ENCODE measurements around the gene UFD1. TPM values are rescaled to one million over a fixed set of nuclear protein-coding genes. Genes with fewer than 3 reads are reported as not detected.

UFD1 gene
- total and polyA plus RNA-seq, 9 of the 15 experiments (the other 6 are each of a cell fraction or from before 2014, with no cell fraction given): 238 to 645 (median 363) TPM

- TF ChIP-seq ZNF609 (CRISPR knock-in tag; IDR thresholded peaks at IDR 0.05; ENCODE audit: borderline replicate concordance) (no peak), RBM14 (IDR thresholded peaks at IDR 0.05; ENCODE audit: borderline replicate concordance, insufficient read depth, low read depth, low read length) (no peak), CHD2 (IDR thresholded peaks at IDR 0.05; ENCODE audit: low read depth, low read length) (peak; percentile 90), ZNF584 (CRISPR knock-in tag; IDR thresholded peaks at IDR 0.05; ENCODE audit: low read depth) (no peak), DIDO1 (tag; IDR thresholded peaks at IDR 0.05; ENCODE audit: low read depth) (peak; percentile 67; the same call in 1 of the 2 replicates), GABPB2 (CRISPR knock-in tag; conservative IDR thresholded peaks at IDR 0.05) (no peak; the same call in 1 of the 2 replicates), NR2F6 (CRISPR knock-in tag; IDR thresholded peaks at IDR 0.05) (peak; percentile 90; the same call in 1 of the 2 replicates), ETS2 (tag; IDR thresholded peaks at IDR 0.05; ENCODE audit: borderline replicate concordance, poor library complexity, severe bottlenecking) (no peak), NR2C1 (IDR thresholded peaks at IDR 0.05) (no peak), NR2C1 (tag; IDR thresholded peaks at IDR 0.05) (peak; percentile 54), ATF1 (CRISPR knock-in tag; IDR thresholded peaks at IDR 0.05) (peak; percentile 48), ATF1 (tag; IDR thresholded peaks at IDR 0.05) (peak; percentile 98), SNIP1 (IDR thresholded peaks at IDR 0.05; ENCODE audit: low read depth) (no peak), ARID3B (CRISPR knock-in tag; IDR thresholded peaks at IDR 0.05; ENCODE audit: borderline replicate concordance) (no peak; the same call in 1 of the 2 replicates), RBM15 (IDR thresholded peaks at IDR 0.05; ENCODE audit: insufficient read depth, low read length) (no peak), HDAC1 (IDR thresholded peaks at IDR 0.05) (peak in 1 of 2 experiments; percentile 87; a peak in 2 of 4 replicates), POLR2AphosphoS5 (IDR thresholded peaks at IDR 0.05; ENCODE audit: control insufficient read depth, insufficient read depth, low read depth, low read length) (peak; percentile 94), TEAD2 (tag; IDR thresholded peaks at IDR 0.05) (no peak), ZFPM2 (CRISPR knock-in tag; IDR thresholded peaks at IDR 0.05) (peak; percentile 91), MTA2 (IDR thresholded peaks at IDR 0.05; ENCODE audit: low read depth) (no peak), NFIX (CRISPR knock-in tag; IDR thresholded peaks at IDR 0.05; ENCODE audit: low read depth) (no peak), ZBTB26 (CRISPR knock-in tag; IDR thresholded peaks at IDR 0.05) (no peak)
Measured at GRCh38 chr22:19447330-19448075, 31.5 kb downstream of the UFD1 start, which contains the start of gene C22orf39 (continued).
